Hematopoietic multipotent progenitor cell treated with erythropoietin and hydrocortisone succinate and interleukin-3 and kit ligand, for 17 days (in vitro differentiated cells): ENCODE results near the gene TRIM46.
"Not testable (repeated sequence)": the region's sequence is repeated elsewhere in the genome, so short reads cannot be mapped to it uniquely, and the experiment has no call there.

Source experiments
- DNase-seq: peaks from one replicate; pipeline ENCODE4 v3.0.0-alpha.2; 2015; ENCODE audit warnings: low spot score

TRIM46 gene

GRCh38 chr1:155232001-155232978, 58.6 kb downstream of the TRIM46 start:
- DNase-seq = not testable (repeated sequence)

- DNase-seq = not testable (repeated sequence)
Measured at GRCh38 chr1:155233502-155233901, 59.9 kb downstream of the TRIM46 start.
